GM18873 (cell line): Measurements from ENCODE around the gene SYT15.

Experiments
- ATAC-seq: cut with Tn5 transposase; IDR thresholded peaks from one replicate; pipeline ENCODE4 v1.9.1; 2021; ENCODE audit warnings: mild to moderate bottlenecking, moderate library complexity, moderate number of reproducible peaks; ENCODE audit not compliant: unreplicated experiment, low FRiP score

SYT15 gene

DNA sequence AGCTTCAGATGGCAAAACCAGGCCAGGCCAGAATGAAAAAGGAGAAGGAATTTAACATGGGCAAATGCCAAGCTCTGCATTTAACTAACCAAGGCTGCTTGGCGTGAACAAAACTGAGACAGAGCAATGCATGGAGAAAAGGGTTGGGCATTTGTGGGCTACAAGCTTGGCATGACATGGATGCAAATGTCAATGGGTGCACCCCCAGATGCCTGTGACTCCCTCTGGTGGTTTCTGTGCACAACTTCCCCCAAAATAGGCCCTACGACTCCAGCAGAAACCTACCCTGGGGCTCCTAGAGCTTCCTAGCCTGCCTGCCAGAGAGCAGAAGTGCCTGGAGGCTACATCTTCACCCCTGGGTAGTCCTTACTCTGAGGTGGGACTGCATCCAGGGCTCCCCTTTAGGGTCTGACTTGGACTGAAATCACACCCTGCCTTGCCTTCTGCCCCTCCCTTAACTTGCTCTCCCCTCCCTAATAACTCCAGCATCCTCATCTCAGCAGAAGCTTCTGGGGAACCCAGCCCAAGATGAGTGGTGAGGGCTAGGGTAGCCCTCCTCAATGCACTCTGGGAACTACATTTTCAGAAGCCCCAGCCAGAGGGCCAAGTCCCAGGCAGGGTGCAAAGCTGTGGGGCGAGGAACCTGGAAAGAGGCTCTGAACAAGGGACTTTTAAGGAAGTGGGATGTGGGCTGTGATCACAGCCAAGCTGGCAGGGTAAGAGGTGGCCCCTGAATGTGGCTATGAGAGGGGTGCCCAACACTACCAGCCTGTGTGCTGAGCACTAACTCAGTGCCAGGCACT, 33.7 kb upstream of the SYT15 start:
- ATAC-seq: no peak

DNA sequence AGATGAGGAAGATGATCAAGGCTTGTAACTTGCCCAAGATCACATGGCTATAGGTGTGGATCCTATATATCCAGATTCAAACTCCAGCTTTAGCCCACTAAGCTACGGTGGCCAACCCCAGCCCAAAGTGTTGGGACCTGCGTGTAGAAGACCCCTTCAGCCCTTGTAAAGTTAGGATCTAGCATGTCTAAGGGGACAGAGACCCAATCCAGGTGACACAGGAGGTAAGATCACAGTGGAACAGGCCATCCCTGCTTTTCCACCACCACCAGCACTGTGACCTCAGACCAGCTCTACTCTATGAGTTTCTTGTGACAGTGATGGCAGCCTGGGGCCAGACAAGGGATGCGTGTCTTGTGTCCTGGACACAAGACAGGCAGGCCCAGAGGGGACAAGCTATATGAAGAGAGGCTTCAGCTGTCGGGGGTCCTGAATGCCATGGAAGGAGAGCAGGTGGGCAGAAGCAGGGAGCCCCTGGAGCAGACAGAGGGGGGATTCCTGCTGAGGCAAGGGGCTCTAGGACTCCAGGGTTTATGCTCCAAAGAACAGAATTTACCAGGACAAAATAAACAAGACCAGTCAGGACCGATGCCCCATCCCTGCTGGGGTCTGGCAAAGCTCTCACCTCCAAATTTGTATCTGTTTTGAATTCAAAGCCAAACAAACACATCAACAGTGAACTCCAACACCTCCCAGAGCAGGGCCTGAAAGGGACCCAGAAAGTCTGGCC, 32.9 kb upstream of the SYT15 start:
- ATAC-seq: no peak

DNA sequence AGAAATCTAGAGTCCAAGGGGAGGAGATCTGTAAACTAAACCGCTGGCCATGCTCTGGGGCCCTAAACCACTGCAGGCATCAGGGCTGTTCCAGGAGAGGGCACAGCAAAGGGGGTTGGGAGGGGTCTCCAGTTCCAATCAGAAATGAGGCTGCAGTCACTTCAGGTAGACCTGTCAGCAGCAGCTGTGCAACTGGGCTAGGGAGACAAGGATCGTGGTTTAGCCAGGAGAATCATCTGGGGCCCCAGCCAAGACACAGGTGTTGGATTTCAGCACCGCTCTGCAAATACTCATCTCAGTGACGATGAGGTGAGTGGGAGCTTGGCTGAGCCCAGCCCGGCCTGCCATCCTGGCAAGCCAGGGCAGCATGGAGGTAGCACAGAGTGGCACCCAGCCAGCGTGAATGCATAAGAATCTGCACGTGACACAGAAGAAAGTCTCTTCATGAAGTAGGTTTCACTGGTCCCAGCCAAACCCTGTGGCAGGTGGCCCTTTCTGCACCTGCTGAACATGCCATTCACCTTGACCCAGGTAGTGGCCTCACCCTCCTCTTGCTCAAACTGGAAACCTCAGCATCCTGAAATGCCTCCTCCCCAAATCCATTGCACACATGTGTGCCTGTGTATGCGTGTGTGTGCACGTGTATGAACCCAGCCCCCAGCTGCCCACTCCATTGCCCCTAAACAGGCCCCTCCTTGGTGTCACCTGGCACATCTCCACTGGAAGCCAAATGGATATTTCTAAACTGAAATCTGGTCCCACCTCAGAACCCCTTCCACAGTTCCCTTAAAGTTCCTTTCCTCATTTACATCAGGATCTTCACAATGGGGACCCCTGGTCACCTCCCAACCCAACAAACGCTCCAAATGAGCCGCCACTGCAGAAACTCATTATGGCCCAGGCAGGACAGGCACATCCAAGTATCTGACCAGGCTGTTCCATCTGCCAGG, 32.1 kb upstream of the SYT15 start:
- no peak for ATAC-seq

DNA sequence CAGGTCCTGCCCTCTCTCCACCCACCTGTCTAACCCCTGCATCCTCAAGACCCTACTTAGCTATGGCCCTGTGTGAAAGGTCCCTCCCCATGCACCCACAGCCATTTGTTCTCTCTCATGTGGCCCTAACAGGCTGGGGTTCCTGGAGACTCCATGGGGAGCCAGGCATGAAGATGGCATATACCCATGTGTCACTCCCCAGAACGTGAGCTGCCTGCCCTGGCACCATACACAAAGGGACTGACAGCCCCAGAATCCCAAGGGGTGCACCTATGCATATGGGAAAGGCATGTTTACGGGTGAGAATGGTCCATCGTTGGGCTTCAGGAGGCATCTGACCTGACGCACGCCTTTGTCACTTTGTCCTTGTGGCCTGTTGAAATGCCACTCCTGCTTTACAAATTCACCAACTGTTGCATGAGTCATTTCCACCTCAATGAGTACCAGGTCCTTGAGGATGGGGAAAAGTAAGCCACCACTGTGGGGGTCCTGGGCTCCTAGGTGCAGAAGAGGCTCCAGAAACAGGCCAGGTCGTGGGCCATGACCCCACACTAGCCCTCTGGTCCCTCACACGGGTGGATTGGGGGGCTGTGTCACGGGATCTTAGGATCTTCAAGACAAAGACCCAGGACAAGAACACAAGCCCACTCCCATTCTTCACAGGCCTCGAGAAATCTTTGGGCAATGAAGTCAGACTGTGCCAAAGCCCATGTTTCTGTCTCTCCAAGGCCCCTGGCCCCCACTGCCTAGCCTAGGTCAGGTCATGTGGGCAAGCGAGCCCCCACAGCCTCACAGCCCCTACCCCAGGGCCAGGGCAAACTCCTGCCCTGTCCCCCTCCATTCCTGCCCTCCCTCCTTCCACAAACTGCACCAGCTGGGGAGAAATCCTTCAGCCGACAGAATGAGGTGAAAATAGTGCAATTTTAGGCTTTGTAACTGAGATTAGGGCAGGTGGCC, 31.1 kb upstream of the SYT15 start:
- ATAC-seq: no peak

DNA sequence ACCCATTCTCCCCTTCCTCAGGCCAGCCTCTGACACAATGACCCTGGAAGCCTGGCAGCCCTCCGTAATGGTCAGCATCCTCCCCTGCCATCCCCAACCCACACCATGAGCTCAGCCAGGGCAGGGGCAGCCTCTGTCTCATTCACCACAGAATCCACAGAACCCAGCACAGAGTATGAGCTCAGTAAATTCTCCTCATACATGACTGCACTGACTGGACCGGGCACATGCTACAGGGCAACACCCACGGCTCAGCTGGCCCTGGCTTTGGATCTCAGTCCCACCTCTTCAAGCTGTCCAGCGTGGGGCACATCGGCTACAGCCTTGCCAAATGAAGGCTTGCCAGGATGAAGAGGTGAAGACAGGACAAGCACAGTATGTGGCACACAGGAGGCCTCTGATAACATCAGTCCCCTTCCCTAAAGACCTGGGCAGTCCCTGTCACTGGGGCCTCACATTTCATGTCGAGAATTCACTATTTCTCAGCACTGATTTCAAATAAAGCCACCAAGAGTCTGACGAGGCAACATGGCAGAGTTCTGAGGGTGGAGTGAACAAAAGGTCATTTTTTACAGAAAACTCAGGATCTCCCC, 30.3 kb upstream of the SYT15 start:
- no peak for ATAC-seq

DNA sequence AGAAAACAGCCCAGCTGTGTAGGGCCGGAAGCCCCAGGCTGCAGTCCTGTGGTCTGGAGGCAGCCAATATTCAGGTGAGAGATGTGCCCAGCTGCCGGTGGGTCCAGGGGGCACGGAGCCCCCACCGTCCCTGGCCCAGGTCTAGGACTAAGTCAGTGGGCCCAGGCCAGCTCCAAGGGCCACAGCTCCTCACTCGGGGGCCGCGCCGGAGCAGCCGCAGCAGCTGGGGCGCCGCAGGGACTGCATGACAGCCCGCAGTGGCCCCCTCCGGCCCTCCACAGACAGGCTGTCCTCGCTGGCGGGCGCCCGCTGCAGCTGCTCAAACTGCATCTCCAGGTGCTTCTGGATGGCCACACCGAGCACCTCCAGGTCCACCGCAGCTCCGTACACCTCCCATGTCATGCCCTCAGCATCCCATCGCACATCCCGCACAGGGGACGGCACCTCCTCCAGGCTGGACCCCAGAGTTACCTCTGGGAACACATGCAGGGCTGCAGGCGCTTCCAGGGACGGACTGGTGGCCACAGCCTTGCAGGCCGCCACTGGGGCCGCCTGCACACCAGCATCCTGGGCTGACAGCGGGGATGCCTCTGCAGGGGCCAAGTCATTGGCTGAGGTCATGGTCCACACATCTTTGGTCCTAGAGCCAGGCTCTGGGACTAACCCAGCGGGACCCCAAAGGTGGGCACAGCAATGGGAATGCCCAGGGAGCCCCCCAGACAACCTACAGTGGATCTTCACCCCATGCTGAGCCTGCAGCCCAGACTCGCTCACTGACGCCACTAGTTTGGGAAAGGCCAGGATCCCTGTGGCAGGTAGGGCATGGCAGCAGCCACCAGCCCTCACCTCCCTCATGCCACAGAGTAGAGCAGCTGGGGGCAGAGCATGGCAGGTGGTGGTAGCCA, 29.5 kb upstream of the SYT15 start:
- ATAC-seq: no peak

DNA sequence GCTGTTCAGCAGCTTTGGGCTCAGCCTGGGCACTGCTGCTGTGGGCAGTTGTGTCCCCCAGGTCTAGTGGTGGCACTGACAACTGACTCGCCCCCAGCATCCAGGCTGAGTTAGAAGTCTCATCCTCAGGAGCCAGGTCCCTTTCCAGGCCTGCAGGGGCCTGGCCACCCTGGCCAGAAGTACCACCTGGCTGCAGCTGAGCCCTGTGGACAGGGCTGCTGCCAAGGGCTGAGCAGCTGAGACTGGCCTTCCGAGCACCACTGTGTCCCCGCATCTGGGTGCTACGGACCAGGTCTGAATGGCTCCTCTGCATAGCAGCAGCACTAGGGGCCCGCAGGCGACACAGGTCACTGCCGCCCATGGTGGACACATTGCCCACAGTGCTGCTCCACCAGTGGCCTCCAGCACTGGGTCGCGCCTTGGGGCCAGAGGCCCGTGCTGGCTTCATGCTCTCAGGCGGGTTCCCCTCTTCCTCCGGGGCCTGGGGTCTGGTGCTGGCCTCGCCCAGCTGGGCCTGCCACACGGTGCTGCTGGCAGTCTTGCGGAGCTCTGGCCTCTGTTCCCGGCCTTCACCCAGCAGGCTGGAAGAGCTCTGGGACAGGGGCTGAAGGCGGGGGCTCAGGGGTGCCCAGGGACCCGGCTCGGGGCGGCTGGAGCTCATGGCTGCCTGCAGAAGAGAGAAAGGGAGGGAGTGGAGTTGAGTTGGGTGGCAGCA, 28.7 kb upstream of the SYT15 start:
- ATAC-seq: no peak

DNA sequence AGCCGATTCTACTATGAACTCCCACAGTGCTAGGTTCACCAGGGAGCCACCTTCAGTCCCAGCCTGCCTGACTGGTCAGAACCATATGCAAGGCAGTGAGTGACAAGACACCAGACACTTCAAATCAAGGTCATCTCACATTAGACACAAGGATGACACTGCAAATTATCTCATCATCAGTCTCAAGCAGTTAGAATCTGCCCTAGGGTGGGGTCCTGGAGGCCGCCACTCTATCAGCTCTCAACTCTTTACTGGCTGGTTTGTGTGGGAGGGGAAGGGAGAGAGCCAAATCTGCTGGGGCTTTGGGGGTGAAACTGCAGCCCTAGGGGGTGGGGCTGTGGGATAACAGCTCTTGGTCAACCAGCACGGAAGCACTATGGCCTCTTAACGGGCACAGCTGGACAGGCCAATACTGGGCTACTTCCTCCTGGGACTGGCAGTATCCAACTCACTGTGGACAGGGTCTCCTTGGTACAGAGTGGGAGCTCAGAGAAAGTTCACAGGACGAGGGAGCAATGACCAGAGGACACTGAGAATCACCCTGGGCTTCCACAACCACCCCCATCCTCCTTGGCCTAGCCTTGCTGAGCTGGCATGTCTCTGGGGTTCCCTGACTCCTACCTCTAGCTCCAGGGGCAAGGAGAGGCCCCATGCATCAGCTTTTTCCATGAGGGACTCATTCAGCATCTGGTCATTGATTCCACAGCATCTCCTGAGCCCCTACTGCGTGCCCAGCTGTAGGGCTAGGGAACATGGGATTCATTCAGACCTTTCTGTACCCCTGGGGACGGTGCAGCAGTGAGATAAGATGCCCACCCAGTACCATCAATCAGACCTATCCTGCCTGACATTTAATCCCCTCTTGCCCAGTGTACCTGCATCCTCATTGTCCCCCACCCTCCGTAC, 27.9 kb upstream of the SYT15 start:
- no peak for ATAC-seq

DNA sequence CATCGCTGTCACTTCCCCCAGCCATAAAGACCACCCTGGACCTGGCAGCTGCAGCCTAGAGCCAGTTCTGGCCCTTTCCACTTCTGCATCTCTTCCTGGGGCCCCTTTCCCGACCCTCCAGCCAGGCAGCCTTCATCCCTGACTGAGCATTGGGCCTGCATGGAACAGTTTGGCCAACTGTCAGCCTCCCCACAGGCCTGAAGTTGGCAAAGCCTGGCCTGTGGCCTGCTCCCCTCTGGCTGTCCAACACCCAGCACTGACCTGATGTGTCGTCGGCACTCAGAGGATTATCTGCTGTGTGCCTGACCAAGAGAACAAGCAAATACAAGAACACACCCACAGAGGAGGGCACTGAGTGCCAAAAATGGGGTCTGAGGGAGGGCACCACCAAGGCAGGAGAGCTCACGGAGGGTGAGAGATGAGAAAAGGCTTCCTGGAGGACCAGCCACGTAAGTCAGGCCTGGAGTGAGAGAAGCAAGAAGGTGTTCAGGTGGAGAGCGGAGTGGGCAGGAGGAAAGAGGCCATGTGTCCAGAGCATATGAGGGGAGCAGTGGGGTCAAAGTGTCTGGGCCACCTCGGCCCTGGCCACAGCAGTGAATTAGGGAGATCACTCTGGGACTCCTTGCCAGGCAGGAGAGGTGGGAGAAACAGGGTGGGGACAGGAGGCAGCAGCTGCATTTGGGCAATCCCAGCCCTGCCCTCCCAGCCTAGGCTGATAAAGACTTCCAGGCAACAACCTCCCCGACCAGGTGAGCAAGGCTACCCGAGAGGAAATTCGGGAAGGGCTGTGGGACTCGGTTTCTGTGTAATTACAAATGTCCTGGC, 27.0 kb upstream of the SYT15 start:
- ATAC-seq: no peak

DNA sequence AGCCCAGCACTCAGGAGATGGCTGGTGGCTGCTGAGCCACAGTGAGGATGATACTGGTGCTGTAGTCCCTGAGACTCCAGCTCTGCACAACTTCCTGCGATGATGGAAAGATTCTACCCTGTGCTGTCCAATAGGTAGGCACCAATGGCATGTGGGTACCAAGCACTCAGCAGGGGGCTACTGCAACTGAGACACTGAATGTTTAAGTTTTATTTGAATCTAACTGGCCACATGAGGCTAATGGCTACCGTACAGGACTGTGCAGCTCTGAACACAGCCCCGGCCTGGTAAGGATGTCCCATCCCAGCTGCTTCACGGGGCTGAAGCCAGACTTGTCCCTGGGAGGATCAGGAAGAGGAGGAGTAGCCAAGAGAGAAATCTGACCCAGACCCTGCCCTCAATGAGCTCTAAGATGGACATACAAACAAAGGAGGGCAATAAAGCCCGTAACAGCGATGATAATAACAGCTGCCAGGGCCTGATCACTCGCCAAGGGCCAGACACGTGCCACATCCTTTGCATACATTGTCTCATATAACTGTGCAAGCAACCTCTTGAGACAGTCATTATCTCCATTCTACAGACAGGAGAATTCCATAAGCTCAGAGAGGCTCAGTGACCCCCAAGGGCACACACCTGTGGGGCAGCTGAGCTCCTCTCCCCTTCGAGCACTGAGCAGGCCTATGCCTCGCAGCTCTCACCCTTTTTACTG, 26.2 kb upstream of the SYT15 start:
- ATAC-seq: no peak

DNA sequence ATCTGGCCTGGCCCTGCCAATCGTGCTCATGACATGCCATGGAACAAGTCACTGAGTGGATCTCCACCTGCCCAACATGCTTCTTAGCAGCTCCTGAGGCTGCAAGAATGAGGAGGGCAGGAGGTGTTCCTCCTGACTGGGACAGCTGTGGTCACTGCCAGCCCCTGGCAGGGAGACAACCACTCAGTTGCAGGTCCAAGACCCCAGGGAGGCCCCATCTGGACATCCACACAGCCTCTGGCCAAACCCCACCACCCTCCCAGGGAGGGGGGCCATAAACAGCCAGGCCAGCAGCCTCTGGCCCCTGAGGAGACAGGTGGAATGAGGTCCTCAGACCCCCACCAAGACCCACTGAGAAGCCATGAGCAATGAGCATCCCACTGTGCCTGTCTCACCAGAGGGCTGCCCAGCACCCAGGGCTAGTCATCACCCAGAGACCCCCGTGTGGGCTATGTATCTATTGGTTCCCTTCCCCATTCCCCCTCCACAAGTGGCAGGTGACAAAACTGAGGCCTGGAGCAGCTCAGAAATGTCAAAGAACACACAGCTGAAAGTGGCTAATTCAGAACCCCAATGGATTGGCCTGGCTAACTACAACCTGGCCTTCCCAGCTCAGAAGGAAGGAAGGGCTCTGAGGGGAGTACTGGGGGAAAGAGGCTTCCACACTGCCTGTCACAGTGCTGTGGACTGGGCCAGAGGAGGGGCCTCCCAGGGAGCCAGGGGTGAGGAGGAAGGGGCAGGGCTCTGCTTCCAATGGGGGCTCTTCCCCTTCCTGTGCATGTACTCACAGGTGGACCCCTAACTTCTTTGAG, 25.5 kb upstream of the SYT15 start:
- ATAC-seq: no peak

DNA sequence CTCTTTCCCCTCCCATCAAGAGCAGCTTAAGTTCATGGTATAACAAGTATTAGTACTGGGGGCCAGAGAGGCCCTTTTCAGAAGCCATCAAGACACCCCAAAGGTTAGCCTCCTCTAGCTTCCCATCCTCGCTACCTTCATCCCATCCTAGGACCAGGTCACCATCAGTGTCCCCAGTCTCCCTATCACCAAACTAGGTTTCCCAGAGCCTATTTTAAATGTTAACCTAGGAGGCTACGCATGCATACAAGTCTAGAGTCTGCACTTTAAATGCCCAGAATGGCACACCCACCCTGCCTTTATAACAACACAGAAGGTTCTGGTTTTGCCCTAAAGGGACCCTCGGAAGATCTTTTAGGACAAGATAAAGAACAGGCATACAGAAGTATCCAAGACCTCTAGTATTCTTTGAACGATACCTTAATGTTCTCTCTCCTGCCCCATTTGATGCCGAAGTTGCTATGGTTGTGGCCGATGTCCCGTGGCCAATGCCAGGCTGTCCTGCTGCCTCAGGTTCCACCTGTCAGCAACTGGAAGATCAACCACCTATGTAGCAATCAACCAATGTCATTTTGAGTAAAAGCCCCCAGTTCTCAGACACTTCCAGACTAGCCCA, 24.7 kb upstream of the SYT15 start:
- ATAC-seq: no peak

DNA sequence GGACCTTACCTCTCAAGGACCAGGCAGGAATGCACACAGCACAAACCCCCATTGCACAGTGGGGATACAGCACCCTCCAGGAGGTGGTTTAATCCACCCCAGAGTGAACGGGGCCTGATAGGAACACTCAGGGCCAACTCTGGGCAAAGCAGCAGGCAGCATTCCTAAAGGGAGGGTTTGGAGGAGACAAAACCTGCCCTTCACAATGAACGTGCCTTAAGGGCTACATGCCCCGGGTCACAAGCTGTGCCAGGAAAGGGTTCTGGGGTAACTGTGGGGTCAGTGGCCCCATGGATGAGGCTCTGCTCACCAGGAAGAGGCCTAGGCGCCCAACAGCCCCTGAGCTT, 23.6 kb upstream of the SYT15 start:
- ATAC-seq: no peak
